HepG2 (cell line): ENCODE data around the gene CKB. TPM values are rescaled to one million over a fixed set of nuclear protein-coding genes. Genes with fewer than 3 reads are reported as not detected.

Source experiments
- ATAC-seq: fragments of 200-7000 bp; cut with Tn5 transposase; 3 replicates; pipeline ENCODE4 v1.9.1; 2020; ENCODE audit warnings: mild to moderate bottlenecking, moderate library complexity
- BruUV-seq: library from RNA; stranded (reverse); fragments of 400-500 nt; replicated peaks from 2 replicates; lab custom pipeline; 2021; lab: Mats Ljungman, UMichigan
- CTCF ChIA-PET: fragments of 300-600 bp; formaldehyde crosslinking; extraction: SDS; loops from one replicate; lab custom pipeline; 2021; ENCODE audit warnings: low total read pairs, inconsistent platforms, low intra/inter-chr PET ratio; lab: Yijun Ruan, JAX
- POLR2A ChIA-PET: fragments of 350-600 bp; sonication (Branson Sonifier 250); formaldehyde crosslinking; loops from one replicate; lab custom pipeline; 2020; ENCODE audit warnings: antibody characterized with exemption, inconsistent platforms; lab: Yijun Ruan, JAX
- DNase-seq: peaks from one replicate; pipeline ENCODE4 v3.0.0-alpha.2; 2015; ENCODE audit warnings: low spot score
- FAIRE-seq: peaks from 3 replicates; lab custom pipeline; 2011; peaks lifted over from hg19 to GRCh38; lab: Jason Lieb, UNC
- H2AFZ ChIP-seq: one replicate; pipeline ENCODE4 v1.6.1; 2011; ENCODE audit warnings: low read length, inconsistent platforms
- H3K27ac ChIP-seq: fragments of 300-600 bp; 3 replicates; pipeline ENCODE4 v1.8.0; 2011; ENCODE audit warnings: mixed run types, mild to moderate bottlenecking, mixed read lengths, low read length, inconsistent platforms; ENCODE audit not compliant: insufficient read depth; ENCODE audit errors: extremely low read length
- H3K27me3 ChIP-seq, 2 experiments: fragments of 200-600 bp in 1 of 2; 2 replicates in 1 of 2; 3 replicates in 1 of 2; pipeline versions ENCODE4 v1.6.0 to v1.8.0; 2011; ENCODE audit warnings: low read length in 2 of 2, mild to moderate bottlenecking in 2 of 2, moderate library complexity in 2 of 2, inconsistent platforms in 1 of 2; ENCODE audit not compliant: insufficient read depth in 2 of 2, control insufficient read depth in 1 of 2
- H3K36me3 ChIP-seq, 2 experiments: fragments of 200-600 bp in 1 of 2; replicated peaks in 1 of 2; 2 replicates in 1 of 2; 3 replicates in 1 of 2; pipeline versions ENCODE4 v1.5.1 to v1.8.0; 2011; ENCODE audit warnings: low read length in 2 of 2, inconsistent platforms in 1 of 2; ENCODE audit not compliant: insufficient read depth in 2 of 2, control insufficient read depth in 1 of 2
- H3K4me1 ChIP-seq: 2 replicates; pipeline ENCODE4 v1.5.1; 2012; ENCODE audit warnings: low read length, inconsistent platforms; ENCODE audit not compliant: insufficient read depth
- H3K4me2 ChIP-seq: 2 replicates; pipeline ENCODE4 v1.6.0; 2011; ENCODE audit warnings: low read depth, low read length, inconsistent platforms
- H3K4me3 ChIP-seq, 3 experiments: fragments of 200-600 bp in 1 of 3; sonication (generic), shearing (Covaris generic) in 1 of 3; replicated peaks in 1 of 3; 2 replicates each; pipeline ENCODE4 v1.5.1; 2011 to 2016; ENCODE audit warnings: low read length in 3 of 3, inconsistent platforms in 2 of 3, low read depth in 2 of 3, mild to moderate bottlenecking in 2 of 3, control low read depth in 1 of 3, mixed read lengths in 1 of 3; ENCODE audit not compliant: insufficient read depth in 1 of 3
- H3K79me2 ChIP-seq: one replicate; pipeline ENCODE4 v1.6.1; 2011; ENCODE audit warnings: low read length, inconsistent platforms; ENCODE audit not compliant: insufficient read depth
- H3K9ac ChIP-seq: 2 replicates; pipeline ENCODE4 v1.6.0; 2011; ENCODE audit warnings: mild to moderate bottlenecking, low read depth, low read length, inconsistent platforms; ENCODE audit not compliant: insufficient read depth
- H3K9me3 ChIP-seq: 2 replicates; pipeline ENCODE4 v1.5.1; 2012; ENCODE audit warnings: mild to moderate bottlenecking, low read length
- H4K20me1 ChIP-seq: 2 replicates; pipeline ENCODE4 v1.6.0; 2011; ENCODE audit warnings: inconsistent platforms, mild to moderate bottlenecking, low read length, moderate library complexity; ENCODE audit not compliant: insufficient read depth
- DNMT1 ChIP-seq: sonication (generic); formaldehyde crosslinking; IDR thresholded peaks from 2 replicates; pipeline ENCODE4 v1.5.1; 2020; ENCODE audit warnings: mild to moderate bottlenecking, missing genetic modification reagents
- HDAC1 ChIP-seq: sonication (generic); formaldehyde crosslinking; IDR thresholded peaks from 2 replicates; pipeline ENCODE4 v1.5.1; 2020; ENCODE audit warnings: mild to moderate bottlenecking, missing genetic modification reagents
- HOXA3 ChIP-seq: sonication (generic); formaldehyde crosslinking; IDR thresholded peaks from 2 replicates; pipeline ENCODE4 v1.5.0; 2020; ENCODE audit warnings: missing genetic modification reagents
- IKZF1 ChIP-seq: fragments of 450-650 bp; IDR thresholded peaks from 2 replicates; pipeline ENCODE4 v1.7.1; 2016
- KLF15 ChIP-seq: sonication (generic); formaldehyde crosslinking; IDR thresholded peaks from 2 replicates; pipeline ENCODE4 v1.8.1; 2023; ENCODE audit warnings: borderline replicate concordance, mild to moderate bottlenecking, inconsistent platforms, missing genetic modification reagents, mixed read lengths
- MEIS1 ChIP-seq: sonication (generic); formaldehyde crosslinking; IDR thresholded peaks from 2 replicates; pipeline ENCODE4 v1.9.0; 2021; ENCODE audit warnings: mild to moderate bottlenecking, missing genetic modification reagents, moderate library complexity, borderline replicate concordance
- NFE2 ChIP-seq: sonication (generic); formaldehyde crosslinking; IDR thresholded peaks from 2 replicates; pipeline ENCODE4 v1.4.0; 2020; ENCODE audit warnings: missing genetic modification reagents
- NFE2L2 ChIP-seq: fragments of 150-350 bp; IDR thresholded peaks from 2 replicates; pipeline ENCODE4 v1.6.1; 2014; ENCODE audit warnings: low read length
- PAF1 ChIP-seq: IDR thresholded peaks from 2 replicates; pipeline ENCODE4 v1.6.1; 2016; ENCODE audit warnings: missing genetic modification reagents, missing compliant biosample characterization
- RBAK ChIP-seq: sonication (generic); formaldehyde crosslinking; IDR thresholded peaks from 2 replicates; pipeline ENCODE4 v1.5.1; 2020; ENCODE audit warnings: mild to moderate bottlenecking, missing genetic modification reagents
- RBFOX2 ChIP-seq: fragments of 200-400 bp; formaldehyde crosslinking; IDR thresholded peaks from 2 replicates; pipeline ENCODE4 v1.6.1; 2017; ENCODE audit warnings: low read depth, mild to moderate bottlenecking, low read length
- RCOR2 ChIP-seq: IDR thresholded peaks from 2 replicates; pipeline ENCODE4 v1.6.1; 2016; ENCODE audit warnings: missing biosample characterization, missing genetic modification reagents
- SAFB2 ChIP-seq: sonication (generic); formaldehyde crosslinking; IDR thresholded peaks from 2 replicates; pipeline ENCODE4 v1.5.1; 2020; ENCODE audit warnings: missing genetic modification reagents, low read depth, mild to moderate bottlenecking, borderline replicate concordance
- ZBTB38 ChIP-seq: sonication (generic); formaldehyde crosslinking; IDR thresholded peaks from 2 replicates; pipeline ENCODE4 v1.5.1; 2020; ENCODE audit warnings: mild to moderate bottlenecking, missing genetic modification reagents
- ZNF782 ChIP-seq: sonication (generic); formaldehyde crosslinking; IDR thresholded peaks from 2 replicates; pipeline ENCODE4 v1.4.0; 2020; ENCODE audit warnings: missing genetic modification reagents, mild to moderate bottlenecking, borderline replicate concordance
- ZSCAN20 ChIP-seq: sonication (generic); formaldehyde crosslinking; IDR thresholded peaks from 2 replicates; pipeline ENCODE4 v1.4.0; 2020; ENCODE audit warnings: missing genetic modification reagents, mild to moderate bottlenecking, borderline replicate concordance
- ZSCAN22 ChIP-seq: sonication (generic); formaldehyde crosslinking; IDR thresholded peaks from 2 replicates; pipeline ENCODE4 v1.4.0; 2020; ENCODE audit warnings: mild to moderate bottlenecking, missing genetic modification reagents
- WGBS: methylation state at CpG from one replicate; pipeline ENCODE4 v1.1.6; 2017; ENCODE audit warnings: low lambda C conversion rate; 5-methylcytosine and 5-hydroxymethylcytosine counted together
- in situ Hi-C: cut with HindIII; loops from 2 replicates; pipeline ENCODE4 v1.10.0; 2017; ENCODE audit warnings: low pct_unique_long_range_greater_than_20kb; ENCODE audit not compliant: extremely low pct_ligation_motif_present
- intact Hi-C: fragments of 100-400 bp; cut with micrococcal nuclease; formaldehyde crosslinking; loops from one replicate; pipeline ENCODE4 v1.10.0; 2022; ENCODE audit not compliant: unreplicated experiment
- polyA plus RNA-seq, 8 experiments: library from polyadenylated mRNA; depleted of rRNA in 3 of 8; stranded (reverse) in 7 of 8; unstranded in 1 of 8; fragments of >200 nt; fragmentation: Illumina TruSeq in 4 of 8; extraction: Trizol in 4 of 8; gene quantifications; 2 replicates each; pipeline versions ENCODE4 v1.2.1 to v1.2.3, GENCODE V29; 2011 to 2016; ENCODE audit warnings: low read depth in 4 of 8, missing spikeins in 1 of 8, mixed read lengths in 1 of 8; ENCODE audit not compliant: insufficient read depth in 1 of 8
- total RNA-seq, 5 experiments: library from RNA; depleted of rRNA; stranded (reverse); fragments of >200 nt; fragmentation: Illumina TruSeq; extraction: Trizol; gene quantifications; 2 replicates each; pipeline ENCODE4 v1.2.3, GENCODE V29; 2016; ENCODE audit warnings: low read depth in 1 of 5
- TF ChIP-seq, protein P1 (sequence below): sonication (generic); formaldehyde crosslinking; IDR thresholded peaks from 2 replicates; pipeline ENCODE4 v1.4.0; 2020; ENCODE audit warnings: mild to moderate bottlenecking, missing genetic modification reagents
- TF ChIP-seq, protein P2 (sequence below), 2 experiments: fragments of 450-650 bp in 1 of 2; sonication (generic) in 1 of 2; formaldehyde crosslinking; IDR thresholded peaks; 2 replicates each; pipeline versions ENCODE4 v1.5.0 to v1.8.0; 2020 to 2022; ENCODE audit warnings: mild to moderate bottlenecking in 1 of 2, missing genetic modification reagents in 1 of 2
- TF ChIP-seq, protein P3 (sequence below): sonication (generic); formaldehyde crosslinking; IDR thresholded peaks from 2 replicates; pipeline ENCODE4 v1.4.0; 2020; ENCODE audit warnings: missing genetic modification reagents
- TF ChIP-seq, protein P4 (sequence below): sonication (generic); formaldehyde crosslinking; IDR thresholded peaks from 2 replicates; pipeline ENCODE4 v1.4.0; 2020; ENCODE audit warnings: missing genetic modification reagents

The CKB gene
- total and polyA plus RNA-seq, 2 of the 13 experiments (the other 11 are each of a cell fraction or from before 2014, with no cell fraction given), result 82.3 to 217 TPM

DNA sequence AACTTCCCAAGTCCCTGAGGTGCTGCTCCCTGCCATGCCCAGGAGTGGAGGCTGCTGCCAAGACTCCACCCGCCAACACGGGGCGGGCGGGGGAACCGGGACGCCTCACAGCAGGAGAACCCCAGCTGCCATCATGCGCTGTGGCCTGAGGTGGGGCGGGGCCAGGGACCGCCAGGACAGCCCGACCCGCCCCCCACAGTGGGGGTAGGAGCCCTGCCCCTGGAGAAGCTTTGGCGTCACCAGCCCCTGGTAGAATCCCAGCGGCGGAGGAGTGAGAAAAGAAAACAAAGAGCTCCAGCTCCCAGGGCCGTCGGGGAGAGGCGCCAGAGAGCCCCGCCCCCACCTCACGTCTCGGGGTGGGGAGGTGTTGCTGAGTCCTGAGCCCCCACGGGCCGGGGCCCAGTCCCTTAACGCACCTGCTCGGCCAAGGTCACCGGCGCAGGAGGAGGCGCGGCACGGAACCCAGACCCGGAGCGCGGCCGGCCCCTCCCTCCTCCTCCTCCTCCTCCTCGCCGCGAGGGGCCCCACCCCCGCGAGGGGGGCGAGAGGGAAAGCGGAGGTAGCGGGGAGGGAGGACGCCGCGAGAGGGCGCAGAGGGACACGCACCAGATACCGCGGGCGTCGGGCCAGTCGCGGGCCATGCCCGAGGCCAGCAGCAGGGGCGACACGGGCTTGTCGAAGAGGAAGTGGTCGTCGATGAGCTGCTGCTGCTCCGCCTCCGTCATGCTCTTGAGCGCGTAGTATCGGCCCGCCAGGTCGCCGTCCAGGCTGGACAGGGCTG is 1.8 kb downstream of the CKB start:
- Histone ChIP-seq H3K27ac (no peak overlapping the region), H3K4me1 (peaks cover 63% of the 10 kb centered on the region), H3K9ac (no peak overlapping the region), H3K4me3 (peak overlapping the region in 2 of 3 experiments; percentile 11 to 81; a peak in 3 of 6 replicates), H3K4me2 (no peak overlapping the region), H3K9me3 (no peaks in the 10 kb centered on the region), H2AFZ (no peak overlapping the region), H3K79me2 (peaks cover 4% of the 10 kb centered on the region), H3K36me3 (peaks cover 0 to 10% of the 10 kb centered on the region in 2 experiments; a peak in 3 of 5 replicates), H3K27me3 (no peaks in the 10 kb centered on the region), H4K20me1 (no peaks in the 10 kb centered on the region)
- in situ Hi-C loops (no loop called here), intact Hi-C loops (no loop called here)
- FAIRE-seq (no peak), ATAC-seq (no peak), DNase-seq (no peak)
- no TSS peak for BruUV-seq
- ChIA-PET POLR2A (interaction anchor here (0.6 kb wide), 1 partner anchor 8 kb away, joined by 3 read pairs; the partner anchor contains the start of gene TRMT61A), CTCF (no interaction called here)
- WGBS, result 97% methylated on average over 47 of the region's 66 CpGs
- no peak for TF ChIP-seq SAFB2 (CRISPR knock-in tag)
- no peak for TF ChIP-seq PAF1 (CRISPR knock-in tag)
- TF ChIP-seq, protein P1, sequence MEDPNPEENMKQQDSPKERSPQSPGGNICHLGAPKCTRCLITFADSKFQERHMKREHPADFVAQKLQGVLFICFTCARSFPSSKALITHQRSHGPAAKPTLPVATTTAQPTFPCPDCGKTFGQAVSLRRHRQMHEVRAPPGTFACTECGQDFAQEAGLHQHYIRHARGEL, result no peak
- TF ChIP-seq ZBTB38, result peak; percentile 90
- TF ChIP-seq, protein P2, sequence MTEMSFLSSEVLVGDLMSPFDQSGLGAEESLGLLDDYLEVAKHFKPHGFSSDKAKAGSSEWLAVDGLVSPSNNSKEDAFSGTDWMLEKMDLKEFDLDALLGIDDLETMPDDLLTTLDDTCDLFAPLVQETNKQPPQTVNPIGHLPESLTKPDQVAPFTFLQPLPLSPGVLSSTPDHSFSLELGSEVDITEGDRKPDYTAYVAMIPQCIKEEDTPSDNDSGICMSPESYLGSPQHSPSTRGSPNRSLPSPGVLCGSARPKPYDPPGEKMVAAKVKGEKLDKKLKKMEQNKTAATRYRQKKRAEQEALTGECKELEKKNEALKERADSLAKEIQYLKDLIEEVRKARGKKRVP (CRISPR knock-in tag; IDR thresholded peaks at IDR 0.05), result no peak
- no peak for TF ChIP-seq IKZF1
- TF ChIP-seq HDAC1 (CRISPR knock-in tag), result no peak
- TF ChIP-seq MEIS1 (CRISPR knock-in tag), result no peak
- no peak for TF ChIP-seq ZSCAN20 (CRISPR knock-in tag)
- no peak for TF ChIP-seq RCOR2
- no peak for TF ChIP-seq NFE2 (CRISPR knock-in tag)
- no peak for TF ChIP-seq ZNF782
- TF ChIP-seq KLF15 (CRISPR knock-in tag), result no peak
- TF ChIP-seq ZSCAN22, result no peak
- TF ChIP-seq DNMT1, result no peak
- no peak for TF ChIP-seq NFE2L2
- TF ChIP-seq, protein P3, sequence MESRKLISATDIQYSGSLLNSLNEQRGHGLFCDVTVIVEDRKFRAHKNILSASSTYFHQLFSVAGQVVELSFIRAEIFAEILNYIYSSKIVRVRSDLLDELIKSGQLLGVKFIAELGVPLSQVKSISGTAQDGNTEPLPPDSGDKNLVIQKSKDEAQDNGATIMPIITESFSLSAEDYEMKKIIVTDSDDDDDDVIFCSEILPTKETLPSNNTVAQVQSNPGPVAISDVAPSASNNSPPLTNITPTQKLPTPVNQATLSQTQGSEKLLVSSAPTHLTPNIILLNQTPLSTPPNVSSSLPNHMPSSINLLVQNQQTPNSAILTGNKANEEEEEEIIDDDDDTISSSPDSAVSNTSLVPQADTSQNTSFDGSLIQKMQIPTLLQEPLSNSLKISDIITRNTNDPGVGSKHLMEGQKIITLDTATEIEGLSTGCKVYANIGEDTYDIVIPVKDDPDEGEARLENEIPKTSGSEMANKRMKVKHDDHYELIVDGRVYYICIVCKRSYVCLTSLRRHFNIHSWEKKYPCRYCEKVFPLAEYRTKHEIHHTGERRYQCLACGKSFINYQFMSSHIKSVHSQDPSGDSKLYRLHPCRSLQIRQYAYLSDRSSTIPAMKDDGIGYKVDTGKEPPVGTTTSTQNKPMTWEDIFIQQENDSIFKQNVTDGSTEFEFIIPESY (CRISPR knock-in tag), result peak; percentile 69
- TF ChIP-seq RBAK (CRISPR knock-in tag), result no peak
- peak; percentile 31; the same call in 1 of the 2 replicates for TF ChIP-seq HOXA3
- TF ChIP-seq, protein P4, sequence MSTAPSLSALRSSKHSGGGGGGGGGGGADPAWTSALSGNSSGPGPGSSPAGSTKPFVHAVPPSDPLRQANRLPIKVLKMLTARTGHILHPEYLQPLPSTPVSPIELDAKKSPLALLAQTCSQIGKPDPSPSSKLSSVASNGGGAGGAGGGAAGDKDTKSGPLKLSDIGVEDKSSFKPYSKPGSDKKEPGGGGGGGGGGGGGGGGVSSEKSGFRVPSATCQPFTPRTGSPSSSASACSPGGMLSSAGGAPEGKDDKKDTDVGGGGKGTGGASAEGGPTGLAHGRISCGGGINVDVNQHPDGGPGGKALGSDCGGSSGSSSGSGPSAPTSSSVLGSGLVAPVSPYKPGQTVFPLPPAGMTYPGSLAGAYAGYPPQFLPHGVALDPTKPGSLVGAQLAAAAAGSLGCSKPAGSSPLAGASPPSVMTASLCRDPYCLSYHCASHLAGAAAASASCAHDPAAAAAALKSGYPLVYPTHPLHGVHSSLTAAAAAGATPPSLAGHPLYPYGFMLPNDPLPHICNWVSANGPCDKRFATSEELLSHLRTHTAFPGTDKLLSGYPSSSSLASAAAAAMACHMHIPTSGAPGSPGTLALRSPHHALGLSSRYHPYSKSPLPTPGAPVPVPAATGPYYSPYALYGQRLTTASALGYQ (CRISPR knock-in tag), result no peak
- TF ChIP-seq RBFOX2, result 0 out of 2 replicates have a peak, but pooled peaks have one; percentile 12
